HG03039 (cell line): ENCODE data around the gene PTPRN2.

Source experiments
- ATAC-seq: cut with Tn5 transposase; IDR thresholded peaks from one replicate; pipeline ENCODE4 v1.9.1; 2021; ENCODE audit warnings: mild to moderate bottlenecking, moderate library complexity; ENCODE audit not compliant: unreplicated experiment

PTPRN2 gene

GRCh38 chr7:158018098-158018762 lies 569.4 kb downstream of the PTPRN2 start:
- ATAC-seq = no peak

GRCh38 chr7:158017111-158018097 lies 570.2 kb downstream of the PTPRN2 start:
- ATAC-seq = no peak

GRCh38 chr7:158016180-158017097 lies 571.2 kb downstream of the PTPRN2 start:
- no peak for ATAC-seq

GRCh38 chr7:158015403-158016179 lies 572.0 kb downstream of the PTPRN2 start:
- ATAC-seq = no peak

- ATAC-seq = no peak
Measured at GRCh38 chr7:158014976-158015375, 572.6 kb downstream of the PTPRN2 start.

- no peak for ATAC-seq
Measured at GRCh38 chr7:158013085-158013668, 574.4 kb downstream of the PTPRN2 start.

- no peak for ATAC-seq
Measured at GRCh38 chr7:158011941-158012340, 575.7 kb downstream of the PTPRN2 start.

GRCh38 chr7:158010961-158011693 lies 576.5 kb downstream of the PTPRN2 start:
- no peak for ATAC-seq

- no peak for ATAC-seq
Measured at GRCh38 chr7:158009886-158010285, 577.7 kb downstream of the PTPRN2 start.

- ATAC-seq = no peak
Measured at GRCh38 chr7:158008267-158008666, 579.4 kb downstream of the PTPRN2 start.

GRCh38 chr7:158007697-158008257 lies 579.8 kb downstream of the PTPRN2 start:
- no peak for ATAC-seq

GRCh38 chr7:158006841-158007696 lies 580.6 kb downstream of the PTPRN2 start:
- no peak for ATAC-seq

GRCh38 chr7:158005531-158005930 lies 582.1 kb downstream of the PTPRN2 start:
- ATAC-seq = no peak

- no peak for ATAC-seq
Measured at GRCh38 chr7:158004123-158004490, 583.5 kb downstream of the PTPRN2 start.

GRCh38 chr7:158003441-158004122 lies 584.0 kb downstream of the PTPRN2 start:
- ATAC-seq = no peak

- ATAC-seq = no peak
Measured at GRCh38 chr7:158002486-158003080, 585.0 kb downstream of the PTPRN2 start.
